Stimulated activated naive CD4-positive, alpha-beta T cell (primary cell): ENCODE measurements around the gene ITGB6.
"Not testable (repeated sequence)": the region's sequence is repeated elsewhere in the genome, so short reads cannot be mapped to it uniquely, and the experiment has no call there.

Experiments
- DNase-seq, 6 experiments: peaks; one replicate each; lab custom pipeline; 2025; lab: John Stamatoyannopoulos, UW

ITGB6 gene

GRCh38 chr2:160139991-160140390, 60.1 kb downstream of the ITGB6 start:
- DNase-seq = no peak

GRCh38 chr2:160139350-160139749, 60.7 kb downstream of the ITGB6 start:
- DNase-seq = no peak

- no peak for DNase-seq
These were observed 61.7 kb downstream of the ITGB6 start for GRCh38 chr2:160138406-160138805.

- DNase-seq = no peak
These were observed 62.6 kb downstream of the ITGB6 start for GRCh38 chr2:160137464-160137863.

- DNase-seq = no peak
These were observed 67.3 kb downstream of the ITGB6 start for GRCh38 chr2:160132761-160133160.

- DNase-seq = no peak
These were observed 73.3 kb downstream of the ITGB6 start for GRCh38 chr2:160126756-160127155.

GRCh38 chr2:160126315-160126714, 73.8 kb downstream of the ITGB6 start:
- DNase-seq = no peak

GRCh38 chr2:160125828-160126227, 74.2 kb downstream of the ITGB6 start:
- no peak for DNase-seq

GRCh38 chr2:160125366-160125765, 74.7 kb downstream of the ITGB6 start:
- no peak for DNase-seq

- DNase-seq = no peak
These were observed 75.5 kb downstream of the ITGB6 start for GRCh38 chr2:160124571-160124970.

- not testable (repeated sequence) for DNase-seq
These were observed 85.4 kb downstream of the ITGB6 start for GRCh38 chr2:160114721-160115120.

- no peak for DNase-seq
These were observed 86.1 kb downstream of the ITGB6 start for GRCh38 chr2:160114020-160114419.

GRCh38 chr2:160111951-160112798, 87.9 kb downstream of the ITGB6 start:
- no peak for DNase-seq

GRCh38 chr2:160110674-160111239, 89.3 kb downstream of the ITGB6 start:
- no peak for DNase-seq

- peak in 5 of 6 experiments; percentile 29 to 71 (median 42) for DNase-seq
These were observed 90.0 kb downstream of the ITGB6 start for GRCh38 chr2:160109939-160110673.

GRCh38 chr2:160109243-160109642, 90.8 kb downstream of the ITGB6 start:
- no peak for DNase-seq

GRCh38 chr2:160108646-160109045, 91.4 kb downstream of the ITGB6 start:
- DNase-seq = no peak

GRCh38 chr2:160105366-160105765, 94.7 kb downstream of the ITGB6 start:
- DNase-seq = no peak

- DNase-seq = no peak
These were observed 96.0 kb downstream of the ITGB6 start for GRCh38 chr2:160104115-160104514.

GRCh38 chr2:160097326-160097725, 102.7 kb downstream of the ITGB6 start:
- no peak for DNase-seq

GRCh38 chr2:160096409-160096808, 103.7 kb downstream of the ITGB6 start:
- no peak for DNase-seq

- DNase-seq = no peak
These were observed 107.6 kb downstream of the ITGB6 start for GRCh38 chr2:160092445-160092844.

- no peak for DNase-seq
These were observed 108.7 kb downstream of the ITGB6 start for GRCh38 chr2:160091381-160091780.
